A549 (cell line): Measurements from ENCODE around the gene CASP8. TPM values are rescaled to one million over a fixed set of nuclear protein-coding genes. Genes with fewer than 3 reads are reported as not detected.

Source experiments
- ATAC-seq, 2 experiments: fragments of 200-7000 bp in 1 of 2; fragments of >200 bp in 1 of 2; cut with Nextera tagmentation in 1 of 2; cut with Tn5 transposase in 1 of 2; 3 replicates each; pipeline versions ENCODE4 v1.8.0 to v1.9.1; 2018 to 2020; ENCODE audit warnings: mild to moderate bottlenecking in 1 of 2, moderate library complexity in 1 of 2
- CTCF ChIA-PET: fragments of 300-600 bp; sonication (Branson Sonifier 250); formaldehyde crosslinking; extraction: SDS; loops from one replicate; lab custom pipeline; 2021; ENCODE audit warnings: antibody characterized with exemption, inconsistent platforms; lab: Yijun Ruan, JAX
- POLR2A ChIA-PET: fragments of 350-600 bp; formaldehyde crosslinking; extraction: SDS; loops from one replicate; lab custom pipeline; 2021; ENCODE audit warnings: antibody characterized with exemption, inconsistent platforms; lab: Yijun Ruan, JAX
- DNase-seq, 2 experiments: peaks; one replicate each; pipeline versions ENCODE4 v3.0.0 to v3.0.0-alpha.2; 2011 to 2016; ENCODE audit warnings: low read depth in 1 of 2, low spot score in 1 of 2
- FAIRE-seq: peaks from 2 replicates; lab custom pipeline; 2011; peaks lifted over from hg19 to GRCh38; lab: Jason Lieb, UNC
- H3K27ac ChIP-seq, 2 experiments: fragments of >200 bp; sonication (Bioruptor Twin); formaldehyde crosslinking; 3 replicates each; pipeline ENCODE4 v1.5.1; 2016 to 2017
- H3K4me1 ChIP-seq: fragments of >200 bp; sonication (Bioruptor Twin); formaldehyde crosslinking; 3 replicates; pipeline ENCODE4 v1.6.1; 2016
- H3K4me2 ChIP-seq: fragments of >200 bp; sonication (Bioruptor Twin); formaldehyde crosslinking; 3 replicates; pipeline ENCODE4 v1.6.1; 2016
- H3K4me3 ChIP-seq: fragments of >200 bp; sonication (Bioruptor Twin); formaldehyde crosslinking; 3 replicates; pipeline ENCODE4 v1.5.1; 2016
- H3K9me3 ChIP-seq: fragments of >200 bp; sonication (Bioruptor Twin); formaldehyde crosslinking; 3 replicates; pipeline ENCODE4 v1.6.1; 2016
- E2F6 ChIP-seq: IDR thresholded peaks from 2 replicates; pipeline ENCODE4 v1.6.1; 2012; ENCODE audit warnings: low read depth, borderline replicate concordance
- EP300 ChIP-seq, 2 experiments: fragments of >200 bp; sonication (Bioruptor Twin); formaldehyde crosslinking; IDR thresholded peaks; 2 replicates in 1 of 2; 3 replicates in 1 of 2; pipeline ENCODE4 v1.6.1; 2016 to 2017
- FOXS1 ChIP-seq: fragments of 250-450 bp; sonication (Bioruptor Pico); IDR thresholded peaks from 2 replicates; pipeline ENCODE4 v1.5.0; 2020; ENCODE audit warnings: mild to moderate bottlenecking, moderate library complexity
- HEYL ChIP-seq: fragments of 250-450 bp; sonication (Bioruptor Pico); IDR thresholded peaks from 2 replicates; pipeline ENCODE4 v1.8.0; 2021; ENCODE audit warnings: mild to moderate bottlenecking, moderate library complexity
- HMGXB4 ChIP-seq: fragments of 250-450 bp; sonication (Bioruptor Pico); IDR thresholded peaks from 2 replicates; pipeline ENCODE4 v1.5.0; 2021; ENCODE audit warnings: mild to moderate bottlenecking, moderate library complexity, borderline replicate concordance
- HOXA7 ChIP-seq: fragments of 250-450 bp; sonication (Bioruptor Pico); IDR thresholded peaks from 2 replicates; pipeline ENCODE4 v1.5.0; 2020; ENCODE audit warnings: mild to moderate bottlenecking, moderate library complexity
- HOXB5 ChIP-seq: fragments of 250-450 bp; sonication (Bioruptor Pico); IDR thresholded peaks from 2 replicates; pipeline ENCODE4 v1.5.0; 2020; ENCODE audit warnings: mild to moderate bottlenecking, moderate library complexity
- JUN ChIP-seq, 2 experiments: fragments of >200 bp; sonication (Bioruptor Twin); formaldehyde crosslinking; IDR thresholded peaks; 2 replicates in 1 of 2; 3 replicates in 1 of 2; pipeline ENCODE4 v1.6.1; 2016 to 2017
- MAX ChIP-seq: IDR thresholded peaks from 2 replicates; pipeline ENCODE4 v1.6.1; 2012
- PHF8 ChIP-seq: fragments of 200-600 bp; sonication (generic); IDR thresholded peaks from 2 replicates; pipeline ENCODE4 v1.6.1; 2016; ENCODE audit warnings: low read depth, mild to moderate bottlenecking, antibody characterized with exemption, moderate library complexity, borderline replicate concordance
- POLR2A ChIP-seq: IDR thresholded peaks from 2 replicates; pipeline ENCODE4 v1.6.1; 2012; ENCODE audit warnings: mild to moderate bottlenecking, low read length
- POLR2AphosphoS2 ChIP-seq: conservative IDR thresholded peaks from 2 replicates; pipeline ENCODE4 v1.6.1; 2012; ENCODE audit warnings: low read length, improper control_type of control experiment, inconsistent platforms
- ZFP36 ChIP-seq: fragments of 450-650 bp; IDR thresholded peaks from 2 replicates; pipeline ENCODE4 v1.6.1; 2014; ENCODE audit warnings: borderline replicate concordance; ENCODE audit not compliant: partially characterized antibody
- WGBS: methylation state at CpG from one replicate; pipeline ENCODE4 v1.1.6; 2017; ENCODE audit errors: missing lambda C conversion rate; 5-methylcytosine and 5-hydroxymethylcytosine counted together
- polyA plus RNA-seq, 4 experiments: library from polyadenylated mRNA; depleted of rRNA in 3 of 4; stranded (reverse); fragments of >200 nt; fragmentation: RNase III in 1 of 4; extraction: RNeasy Plus Mini Kit Qiagen cat#74134 plus additional on column Dnase treatment in 1 of 4; gene quantifications; 2 replicates in 3 of 4; 3 replicates in 1 of 4; pipeline ENCODE4 v1.2.3, GENCODE V29; 2011 to 2017

The CASP8 gene
- polyA plus RNA-seq, 2 of the 4 experiments (the other 2 are of a cell fraction), result 40.2 to 65.2 TPM

GRCh38 chr2:201264472-201265173, 4.3 kb downstream of the CASP8 start:
- 93% methylated on average over 7 of the region's 7 CpGs for WGBS
- no peak overlapping the region for H3K4me2 ChIP-seq
- CTCF ChIA-PET, result interaction anchor here (1.5 to 1.7 kb wide), 2 partner anchors 32 to 97 kb away, joined by 3 to 5 read pairs; no protein-coding TSS in a partner anchor
- peaks cover 19% of the 10 kb centered on the region for H3K4me1 ChIP-seq
- POLR2A ChIA-PET, result no interaction called here
- H3K27ac ChIP-seq, result no peak overlapping the region
- ATAC-seq (no peak), FAIRE-seq (no peak), DNase-seq (no peak)
- no peaks in the 10 kb centered on the region for H3K9me3 ChIP-seq
- no peak overlapping the region for H3K4me3 ChIP-seq
- no peak for TF ChIP-seq HMGXB4
- no peak for TF ChIP-seq E2F6
- no peak for TF ChIP-seq POLR2A

- 85% methylated on average over 2 of the region's 2 CpGs for WGBS
- ATAC-seq (no peak), FAIRE-seq (no peak), DNase-seq (no peak)
- CTCF ChIA-PET, result interaction anchor here (0.6 kb wide), 1 partner anchor 513 kb away, joined by 3 read pairs; no protein-coding TSS in a partner anchor
- no peaks in the 10 kb centered on the region for H3K9me3 ChIP-seq
- no peak overlapping the region for H3K4me2 ChIP-seq
- POLR2A ChIA-PET, result no interaction called here
- no peak overlapping the region for H3K27ac ChIP-seq
- H3K4me1 ChIP-seq, result peaks cover 3% of the 10 kb centered on the region; the same call in 2 of the 3 replicates
- no peak overlapping the region for H3K4me3 ChIP-seq
- no peak for TF ChIP-seq HOXA7 (CRISPR knock-in tag)
- no peak for TF ChIP-seq HOXB5 (CRISPR knock-in tag)
- no peak for TF ChIP-seq JUN (IDR thresholded peaks at IDR 0.05)
- no peak for TF ChIP-seq EP300 (IDR thresholded peaks at IDR 0.05)
- no peak for TF ChIP-seq POLR2AphosphoS2
- TF ChIP-seq POLR2A, result no peak
- TF ChIP-seq PHF8, result no peak
- TF ChIP-seq ZFP36, result no peak
- no peak for TF ChIP-seq FOXS1
Measured at GRCh38 chr2:201266629-201267028, 6.3 kb downstream of the CASP8 start.

GRCh38 chr2:201267278-201268030, 7.1 kb downstream of the CASP8 start:
- H3K4me1 ChIP-seq, result no peaks in the 10 kb centered on the region
- CTCF ChIA-PET, result no interaction called here
- H3K4me3 ChIP-seq, result no peak overlapping the region
- POLR2A ChIA-PET, result no interaction called here
- TF ChIP-seq HEYL, result no peak
- FAIRE-seq (no peak), ATAC-seq (no peak), DNase-seq (no peak)
- no peaks in the 10 kb centered on the region for H3K9me3 ChIP-seq
- no peak overlapping the region for H3K4me2 ChIP-seq
- H3K27ac ChIP-seq, result no peak overlapping the region
- WGBS, result 91% methylated on average over 12 of the region's 12 CpGs

GRCh38 chr2:201269764-201270163, 9.4 kb downstream of the CASP8 start:
- H3K9me3 ChIP-seq, result no peaks in the 10 kb centered on the region
- no peak overlapping the region for H3K4me3 ChIP-seq
- 92% methylated on average over 2 of the region's 2 CpGs for WGBS
- no peak for FAIRE-seq
- CTCF ChIA-PET, result interaction anchor here (0.6 kb wide), 1 partner anchor 54 kb away, joined by 3 read pairs; no protein-coding TSS in a partner anchor
- no peak overlapping the region for H3K4me2 ChIP-seq
- H3K4me1 ChIP-seq, result no peaks in the 10 kb centered on the region
- TF ChIP-seq MAX, result no peak
- POLR2A ChIA-PET, result no interaction called here
- no peak for DNase-seq
- no peak for ATAC-seq
- H3K27ac ChIP-seq, result no peak overlapping the region
